Progenitor cell of endocrine pancreas (in vitro differentiated cells): ENCODE results near the gene PRKCE. TPM values are rescaled to one million over a fixed set of nuclear protein-coding genes. Genes with fewer than 3 reads are reported as not detected.

Experiments
- DNase-seq: peaks from one replicate; pipeline ENCODE4 v3.0.0; 2021; ENCODE audit warnings: low spot score; ENCODE audit not compliant: unreplicated experiment
- H3K27ac Mint-ChIP-seq: 2 replicates; pipeline ENCODE4 v1.8.0; 2021; ENCODE audit warnings: mild to moderate bottlenecking, moderate library complexity, mixed read lengths
- H3K27me3 Mint-ChIP-seq: 2 replicates; pipeline ENCODE4 v1.8.0; 2021; ENCODE audit warnings: mixed read lengths
- H3K36me3 Mint-ChIP-seq: 2 replicates; pipeline ENCODE4 v1.8.0; 2022; ENCODE audit warnings: mixed read lengths; ENCODE audit not compliant: insufficient read depth
- H3K4me1 Mint-ChIP-seq: 2 replicates; pipeline ENCODE4 v1.8.0; 2021; ENCODE audit warnings: low read depth, mixed read lengths
- H3K4me3 Mint-ChIP-seq: 2 replicates; pipeline ENCODE4 v1.8.0; 2021; ENCODE audit warnings: low read depth, mild to moderate bottlenecking, moderate library complexity, mixed read lengths
- H3K9me3 Mint-ChIP-seq: 2 replicates; pipeline ENCODE4 v1.8.0; 2021; ENCODE audit warnings: low read depth, mixed read lengths
- total RNA-seq: library from RNA; stranded (reverse); gene quantifications from 2 replicates; pipeline ENCODE4 v1.2.1, GENCODE V29; 2021
- TF ChIP-seq, protein P1 (sequence below): fragments of 200-600 bp; sonication (generic); IDR thresholded peaks from one replicate; pipeline ENCODE4 v1.5.0; 2021; ENCODE audit warnings: antibody characterized with exemption, mild to moderate bottlenecking; ENCODE audit not compliant: unreplicated experiment

PRKCE gene
- total RNA-seq, 1 donor from 2014 or later = 4.2 TPM

DNA sequence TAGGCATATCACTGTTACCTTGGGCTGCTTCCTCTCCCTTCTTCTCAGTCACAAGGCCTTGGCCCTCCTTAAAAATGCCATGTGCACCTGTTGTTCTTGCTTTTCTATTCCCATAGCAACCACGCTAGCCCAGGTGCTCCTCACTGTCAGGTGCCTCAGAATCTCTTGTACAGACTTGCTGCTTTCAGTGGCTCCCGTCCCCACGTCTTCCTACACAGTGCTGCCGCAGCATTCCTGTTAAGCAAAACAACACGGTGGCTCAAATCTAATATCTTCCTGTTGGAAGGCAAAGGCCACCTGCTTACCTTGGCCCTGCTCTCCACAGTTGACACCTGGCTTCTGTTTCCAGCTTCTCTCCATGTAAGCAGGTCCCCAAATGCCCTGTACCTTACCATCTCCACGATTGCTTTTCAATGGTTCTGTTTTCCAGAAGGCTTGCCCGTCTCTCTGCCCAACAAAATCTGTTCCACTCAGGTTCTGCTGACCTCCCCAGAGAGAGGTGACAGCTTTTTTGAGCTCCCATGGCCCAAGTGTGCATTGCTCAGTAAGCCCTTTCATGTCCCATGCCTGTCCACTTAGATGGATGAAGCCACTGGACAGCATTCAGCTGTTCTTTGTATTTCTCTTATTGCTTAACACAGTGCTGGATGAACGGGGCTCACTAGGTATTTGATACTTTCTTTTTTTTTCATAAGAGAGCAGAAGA, 240.4 kb downstream of the PRKCE start:
- Mint-ChIP-seq H3K4me3 (no peak overlapping the region), H3K36me3 (no peaks in the 10 kb centered on the region), H3K27ac (no peak overlapping the region), H3K9me3 (no peaks in the 10 kb centered on the region), H3K4me1 (peaks cover 11% of the 10 kb centered on the region), H3K27me3 (peaks cover 23% of the 10 kb centered on the region)
- TF ChIP-seq, protein P1, sequence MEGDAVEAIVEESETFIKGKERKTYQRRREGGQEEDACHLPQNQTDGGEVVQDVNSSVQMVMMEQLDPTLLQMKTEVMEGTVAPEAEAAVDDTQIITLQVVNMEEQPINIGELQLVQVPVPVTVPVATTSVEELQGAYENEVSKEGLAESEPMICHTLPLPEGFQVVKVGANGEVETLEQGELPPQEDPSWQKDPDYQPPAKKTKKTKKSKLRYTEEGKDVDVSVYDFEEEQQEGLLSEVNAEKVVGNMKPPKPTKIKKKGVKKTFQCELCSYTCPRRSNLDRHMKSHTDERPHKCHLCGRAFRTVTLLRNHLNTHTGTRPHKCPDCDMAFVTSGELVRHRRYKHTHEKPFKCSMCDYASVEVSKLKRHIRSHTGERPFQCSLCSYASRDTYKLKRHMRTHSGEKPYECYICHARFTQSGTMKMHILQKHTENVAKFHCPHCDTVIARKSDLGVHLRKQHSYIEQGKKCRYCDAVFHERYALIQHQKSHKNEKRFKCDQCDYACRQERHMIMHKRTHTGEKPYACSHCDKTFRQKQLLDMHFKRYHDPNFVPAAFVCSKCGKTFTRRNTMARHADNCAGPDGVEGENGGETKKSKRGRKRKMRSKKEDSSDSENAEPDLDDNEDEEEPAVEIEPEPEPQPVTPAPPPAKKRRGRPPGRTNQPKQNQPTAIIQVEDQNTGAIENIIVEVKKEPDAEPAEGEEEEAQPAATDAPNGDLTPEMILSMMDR = no peak
- DNase-seq = no peak

DNA sequence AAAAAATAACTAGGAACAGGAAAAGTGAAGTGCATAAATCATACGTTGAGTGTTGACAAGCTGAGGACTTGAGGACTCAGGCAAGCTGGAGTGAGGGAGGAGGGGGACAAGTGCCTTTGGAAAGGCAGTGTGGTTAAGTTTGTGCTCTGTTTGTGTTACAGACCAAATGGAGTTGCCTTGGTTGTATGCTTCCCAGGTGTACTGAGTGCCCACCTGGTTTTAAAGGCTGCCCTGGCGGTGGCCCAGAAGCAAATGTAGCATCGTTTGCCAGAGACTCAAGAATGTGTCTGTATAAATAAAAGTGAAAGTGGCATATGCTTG, 240.9 kb downstream of the PRKCE start:
- H3K36me3 Mint-ChIP-seq = no peaks in the 10 kb centered on the region
- TF ChIP-seq, protein P1 = no peak
- peaks cover 20% of the 10 kb centered on the region for H3K27me3 Mint-ChIP-seq
- no peak for DNase-seq
- no peaks in the 10 kb centered on the region for H3K9me3 Mint-ChIP-seq
- H3K4me1 Mint-ChIP-seq = peaks cover 11% of the 10 kb centered on the region
- H3K27ac Mint-ChIP-seq = no peak overlapping the region
- no peak overlapping the region for H3K4me3 Mint-ChIP-seq

- DNase-seq = no peak
- peaks cover 20% of the 10 kb centered on the region for H3K27me3 Mint-ChIP-seq
- H3K4me3 Mint-ChIP-seq = no peak overlapping the region
- TF ChIP-seq, protein P1 = no peak
- no peaks in the 10 kb centered on the region for H3K9me3 Mint-ChIP-seq
- no peaks in the 10 kb centered on the region for H3K36me3 Mint-ChIP-seq
- H3K27ac Mint-ChIP-seq = no peak overlapping the region
- H3K4me1 Mint-ChIP-seq = peaks cover 11% of the 10 kb centered on the region
Observed at GRCh38 chr2:45892757-45893156, 241.3 kb downstream of the PRKCE start.

DNA sequence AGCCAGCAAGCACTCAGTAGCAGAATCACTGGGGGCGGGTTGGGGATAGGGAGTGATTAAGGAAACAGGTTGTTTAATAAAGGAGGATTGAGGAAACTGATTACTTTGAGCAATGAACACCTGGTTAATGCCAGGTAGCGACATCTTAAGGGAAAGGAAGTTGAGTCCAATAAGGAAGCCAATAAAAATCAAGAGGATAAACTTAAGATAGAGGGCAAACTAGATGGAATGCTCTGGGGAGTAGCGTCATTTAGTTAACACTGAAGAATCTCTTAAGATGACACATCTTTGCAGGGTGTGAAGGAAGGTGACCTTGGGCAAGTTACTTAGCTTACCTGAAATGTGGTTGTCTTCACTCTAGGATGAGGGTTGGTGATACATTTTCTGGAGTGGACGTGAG, 242.7 kb downstream of the PRKCE start:
- TF ChIP-seq, protein P1 = no peak
- Mint-ChIP-seq H3K9me3 (no peaks in the 10 kb centered on the region), H3K4me1 (peaks cover 9% of the 10 kb centered on the region), H3K27me3 (peaks cover 19% of the 10 kb centered on the region), H3K27ac (no peak overlapping the region), H3K4me3 (no peak overlapping the region), H3K36me3 (no peaks in the 10 kb centered on the region)
- no peak for DNase-seq

GRCh38 chr2:45895241-45895861, 243.9 kb downstream of the PRKCE start:
- Mint-ChIP-seq H3K36me3 (no peaks in the 10 kb centered on the region), H3K9me3 (no peaks in the 10 kb centered on the region), H3K27ac (no peak overlapping the region), H3K27me3 (peaks cover 22% of the 10 kb centered on the region), H3K4me1 (peaks cover 9% of the 10 kb centered on the region), H3K4me3 (no peak overlapping the region)
- TF ChIP-seq, protein P1 = no peak
- no peak for DNase-seq
